COR-L47 (cell line): ENCODE results near the gene GARIN1A.
"Not testable (repeated sequence)": the region's sequence is repeated elsewhere in the genome, so short reads cannot be mapped to it uniquely, and the experiment has no call there.

Source experiments
- DNase-seq: peaks from one replicate; lab custom pipeline; 2025; lab: John Stamatoyannopoulos, UW

The GARIN1A gene

DNA sequence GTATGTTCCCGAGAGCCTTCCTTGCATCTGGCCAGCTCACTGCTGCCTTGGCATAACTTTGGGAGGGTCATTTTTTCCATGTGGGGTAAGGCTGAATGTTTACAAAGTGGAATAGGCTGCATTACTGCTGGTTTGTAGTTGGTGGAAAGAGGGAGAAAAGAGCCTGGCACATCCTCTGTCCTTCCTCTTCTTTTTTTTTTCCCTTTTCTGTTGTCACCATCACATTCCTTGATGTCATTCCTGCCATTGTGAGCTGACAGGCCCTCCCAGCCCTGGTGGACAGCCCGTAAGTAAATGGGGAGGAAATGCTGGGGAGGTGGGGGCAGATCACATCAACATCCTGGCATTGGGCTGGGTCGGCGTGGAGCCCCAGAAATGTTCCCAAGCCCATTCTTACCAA lies at the start of gene GARIN1A:
GARIN1A (plus strand) TSS at position 301 of the 400 bp plus-strand sequence. CDS start 106 bp downstream, outside the sequence.
- DNase-seq = no peak

DNA sequence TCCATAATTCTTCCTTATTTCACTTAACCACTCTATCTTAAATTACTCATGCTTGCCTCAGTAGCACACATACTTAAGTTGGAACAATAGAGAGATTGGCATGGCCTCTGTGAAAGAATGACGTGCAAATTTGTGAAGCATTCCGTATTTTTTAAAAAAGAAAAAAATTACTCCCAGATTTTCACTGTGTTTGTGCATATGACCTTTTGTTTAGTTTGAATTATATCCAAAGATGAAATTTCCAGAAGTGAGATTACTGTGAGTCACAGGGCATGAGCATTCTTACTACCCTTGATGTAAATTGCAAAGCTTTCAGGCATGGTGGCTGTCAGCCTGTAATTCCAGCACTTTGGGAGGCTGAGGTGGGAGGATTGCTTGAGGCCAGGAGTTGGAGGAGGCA lies 45.0 kb upstream of the GARIN1A start:
- DNase-seq = not testable (repeated sequence)

DNA sequence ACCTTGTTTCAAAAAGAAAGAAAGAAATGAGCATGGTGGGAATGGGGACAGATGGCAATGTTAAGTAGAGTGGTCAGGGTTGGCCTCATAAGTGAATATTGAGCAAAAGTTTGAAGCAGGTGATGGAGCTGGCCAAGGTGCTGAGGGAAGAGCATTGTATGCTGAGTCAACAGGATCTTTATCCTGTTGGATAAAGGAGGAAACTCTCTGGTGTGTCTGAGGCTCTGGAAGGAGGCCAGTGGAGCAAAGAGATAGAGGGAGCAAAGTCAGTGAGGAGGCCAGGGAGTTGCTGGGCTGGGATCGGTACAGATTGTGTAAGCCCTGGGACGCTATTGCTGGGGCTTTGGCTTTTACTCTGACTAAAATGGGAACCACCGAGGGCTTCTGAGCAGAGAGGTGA lies 38.2 kb upstream of the GARIN1A start:
- DNase-seq = not testable (repeated sequence)

DNA sequence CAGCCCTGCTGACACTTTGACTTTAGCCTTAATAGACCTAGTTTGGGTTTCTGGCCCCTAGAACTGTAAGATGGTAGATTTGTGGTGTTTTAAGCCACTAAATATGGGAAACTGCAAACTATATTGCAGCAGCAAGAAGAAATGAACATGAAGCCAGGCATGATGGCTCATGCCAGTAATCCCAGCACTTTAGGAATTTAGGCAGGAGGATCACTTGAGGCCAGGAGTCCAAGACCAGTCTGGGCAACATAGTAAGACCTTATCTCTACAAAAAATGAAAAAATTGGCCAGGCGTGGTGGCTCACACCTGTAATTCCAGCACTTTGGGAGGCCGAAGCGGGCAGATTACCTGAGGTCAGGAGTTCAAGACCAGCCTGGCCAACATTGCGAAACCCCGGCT lies 26.9 kb upstream of the GARIN1A start:
- not testable (repeated sequence) for DNase-seq

DNA sequence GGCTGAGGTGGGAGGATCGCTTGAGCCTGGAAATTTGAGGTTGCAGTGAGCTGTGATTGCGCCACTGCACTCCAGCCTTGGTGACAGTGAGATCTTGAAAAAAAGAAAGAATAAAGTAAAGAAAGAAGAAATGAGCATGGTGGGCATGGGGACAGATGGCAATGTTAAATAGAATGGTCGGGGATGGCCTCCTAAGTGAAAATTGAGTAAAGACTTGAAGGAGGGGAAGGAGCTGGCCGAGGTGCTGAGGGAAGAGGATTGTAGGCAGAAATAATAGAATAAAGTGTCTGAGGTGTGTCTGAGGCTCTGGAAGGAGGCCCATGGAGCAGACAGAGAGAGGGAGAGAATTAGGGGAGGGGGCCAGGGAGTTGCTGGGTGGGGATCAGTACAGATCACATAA lies 26.2 kb upstream of the GARIN1A start:
- DNase-seq = not testable (repeated sequence)

DNA sequence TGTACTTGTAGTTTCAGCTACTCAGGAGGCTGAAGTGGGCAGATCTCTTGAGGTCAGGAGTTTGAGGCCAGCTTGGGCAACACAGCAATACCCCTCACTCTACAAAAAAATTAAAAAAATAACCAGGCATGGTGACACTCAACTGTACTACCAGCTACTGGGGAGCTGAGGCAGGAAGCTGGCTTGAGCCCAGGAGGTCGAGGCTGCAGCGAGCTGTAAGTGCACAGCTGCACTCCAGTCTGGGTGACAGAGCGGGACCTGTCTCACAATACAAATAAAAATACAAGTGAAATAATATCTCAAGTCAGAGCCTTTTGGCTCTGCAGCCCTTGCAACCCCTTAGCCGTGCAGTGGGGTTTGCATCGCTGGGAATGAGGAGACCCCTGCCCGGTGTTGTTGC lies 25.2 kb upstream of the GARIN1A start:
- DNase-seq = not testable (repeated sequence)

DNA sequence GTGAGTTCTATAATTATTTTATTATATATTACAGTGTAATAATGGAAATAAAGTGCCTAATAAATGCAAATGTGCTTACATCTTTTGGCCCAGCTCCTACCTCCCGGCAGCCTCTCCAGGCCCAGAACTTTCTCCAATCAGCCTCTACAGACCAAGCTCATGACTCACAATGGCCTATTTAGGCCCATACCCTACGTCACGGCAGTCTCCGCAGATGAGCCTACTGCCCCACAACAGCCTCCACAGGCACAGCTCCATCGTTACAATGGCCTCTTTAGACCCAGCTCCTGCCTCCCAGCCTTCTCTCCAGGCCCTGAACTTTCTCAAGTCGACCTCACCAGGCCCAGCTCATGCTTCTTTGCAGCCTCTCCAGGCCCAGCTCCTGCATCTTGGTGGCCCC lies 21.0 kb upstream of the GARIN1A start:
- DNase-seq = not testable (repeated sequence)

DNA sequence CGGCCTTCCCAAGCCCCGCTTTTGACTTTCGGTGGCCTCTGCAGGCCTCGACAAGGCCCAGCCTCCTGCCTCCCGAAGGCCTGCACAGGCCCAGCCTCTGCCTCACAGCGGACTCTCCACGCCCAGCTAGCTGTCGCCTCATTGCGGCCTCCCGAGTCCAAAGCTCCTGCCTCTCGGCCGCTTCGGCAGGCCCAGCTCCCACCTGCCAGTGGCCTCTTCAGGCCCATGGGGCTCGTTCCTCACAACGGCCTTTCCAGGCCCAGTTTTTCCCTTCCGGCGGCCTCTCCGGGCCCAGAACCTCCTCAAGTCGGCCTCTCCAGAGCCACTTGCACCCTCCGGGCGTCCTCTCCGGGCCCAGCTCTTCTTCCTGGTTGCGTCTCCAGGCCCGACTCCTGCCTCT lies 19.5 kb upstream of the GARIN1A start:
- not testable (repeated sequence) for DNase-seq

DNA sequence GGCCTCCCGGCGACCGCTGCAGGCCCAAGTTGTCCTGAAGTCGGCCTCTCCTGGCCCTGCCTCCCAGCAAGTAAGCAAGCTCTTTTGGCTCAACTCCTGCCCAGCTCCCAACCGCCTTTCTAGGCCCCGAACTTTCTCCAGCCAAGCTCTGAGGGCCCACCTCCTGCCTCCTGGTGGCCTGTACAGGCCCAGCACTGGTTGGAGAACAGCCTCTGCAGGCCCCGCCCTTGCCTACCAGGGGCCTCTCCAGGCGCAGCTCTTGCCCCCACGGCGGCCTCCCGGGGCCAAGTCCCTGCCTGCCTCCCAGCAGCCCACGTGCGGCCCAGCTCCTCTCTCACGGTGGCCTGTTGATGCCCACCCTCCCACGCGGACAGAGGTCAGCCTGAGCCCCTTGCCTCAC lies 18.9 kb upstream of the GARIN1A start:
- not testable (repeated sequence) for DNase-seq

DNA sequence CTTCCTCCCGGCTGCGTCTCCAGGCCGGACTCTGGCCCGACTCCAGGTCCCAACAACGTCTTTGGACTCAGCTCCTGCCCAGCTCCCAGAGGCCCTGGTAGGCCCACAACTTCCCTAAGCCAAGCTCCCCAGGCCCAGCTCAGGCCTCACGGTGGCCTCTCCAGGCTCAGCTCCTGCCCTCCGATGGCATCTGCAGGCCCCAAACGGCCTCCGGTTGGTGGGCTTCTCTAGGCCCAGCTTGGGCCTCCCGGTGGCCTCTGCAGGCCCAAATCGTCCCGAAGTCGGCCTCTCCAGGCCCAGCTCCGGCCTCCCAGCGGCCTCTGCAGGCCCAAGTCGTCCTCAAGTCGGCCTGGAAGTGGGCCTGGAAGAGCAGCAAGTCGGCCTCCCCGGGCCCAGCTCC lies 18.0 kb upstream of the GARIN1A start:
- DNase-seq = not testable (repeated sequence)

DNA sequence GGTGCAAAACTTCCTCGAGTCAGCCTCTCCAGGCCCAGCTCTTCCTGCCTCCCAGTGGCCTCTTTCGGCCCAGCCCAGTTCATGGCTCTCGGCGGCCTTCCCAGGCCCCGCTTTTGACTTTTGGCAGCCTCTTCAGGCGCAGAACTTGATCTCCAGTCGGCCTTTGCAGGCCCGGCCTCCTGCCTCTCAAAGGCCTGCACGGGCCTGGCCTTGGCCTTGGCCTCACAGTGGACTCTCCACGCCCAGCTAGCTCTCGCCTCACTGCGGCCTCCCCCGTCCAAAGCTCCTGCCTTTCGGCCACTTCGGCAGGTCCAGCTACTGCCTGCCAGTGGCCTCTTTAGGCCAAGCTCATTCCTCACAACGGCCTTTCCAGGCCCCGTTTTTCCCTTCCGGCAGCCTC lies 17.6 kb upstream of the GARIN1A start:
- DNase-seq = not testable (repeated sequence)

DNA sequence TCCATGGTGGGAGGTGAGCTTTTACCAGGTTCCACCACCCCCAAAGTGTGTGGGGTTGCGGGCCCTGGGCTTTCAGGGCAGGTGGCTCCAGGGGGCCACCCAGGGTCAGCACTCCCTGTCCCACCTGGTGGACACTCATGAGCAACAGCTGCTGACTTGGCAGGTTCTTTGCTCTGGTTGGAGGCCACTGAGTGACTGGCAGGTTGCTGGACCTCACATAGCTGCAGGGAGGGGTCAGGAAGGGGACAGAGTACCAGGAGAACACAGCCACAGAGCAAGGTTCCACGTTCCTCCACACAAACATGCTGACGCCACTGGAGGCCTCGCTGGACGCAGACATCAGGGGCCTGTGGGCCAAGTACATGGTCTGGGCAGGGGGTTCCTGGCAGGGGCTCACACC lies 13.7 kb upstream of the GARIN1A start:
- not testable (repeated sequence) for DNase-seq

DNA sequence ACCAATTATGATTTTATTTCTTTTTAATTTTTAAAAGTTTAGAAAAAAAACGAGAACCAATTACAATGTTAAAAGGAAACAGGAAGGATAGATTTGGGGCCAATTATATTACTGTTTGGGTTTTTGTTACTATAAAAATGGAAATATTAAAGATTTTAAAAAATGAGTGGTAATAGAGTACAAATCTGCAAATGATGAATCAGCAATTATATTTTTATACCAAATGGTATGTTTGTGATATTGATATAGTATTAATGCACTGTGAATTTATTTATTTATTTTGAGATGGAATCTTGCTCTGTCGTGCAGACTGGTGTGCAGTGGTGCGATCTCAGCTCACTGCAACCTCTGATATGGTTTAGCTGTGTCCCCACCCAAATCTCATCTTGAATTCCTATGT lies 11.5 kb upstream of the GARIN1A start:
- no peak for DNase-seq

DNA sequence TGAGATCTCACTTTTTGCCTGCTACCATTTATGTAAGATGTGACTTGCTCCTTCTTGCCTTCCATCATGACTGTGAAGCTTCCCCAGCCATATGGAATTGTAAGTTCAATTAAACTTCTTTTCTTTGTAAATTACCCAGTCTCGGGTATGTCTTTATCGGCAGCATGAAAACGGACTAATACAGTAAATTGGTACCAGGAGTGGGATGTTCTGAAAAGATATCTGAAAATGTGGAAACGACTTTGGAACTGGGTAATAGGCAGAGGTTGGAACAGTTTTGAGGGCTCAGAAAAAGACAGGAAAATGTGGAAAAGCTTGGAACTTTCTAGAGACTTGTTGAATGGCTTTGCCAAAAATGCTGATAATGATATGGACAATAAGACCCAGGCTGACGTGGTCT lies 10.6 kb upstream of the GARIN1A start:
- no peak for DNase-seq

DNA sequence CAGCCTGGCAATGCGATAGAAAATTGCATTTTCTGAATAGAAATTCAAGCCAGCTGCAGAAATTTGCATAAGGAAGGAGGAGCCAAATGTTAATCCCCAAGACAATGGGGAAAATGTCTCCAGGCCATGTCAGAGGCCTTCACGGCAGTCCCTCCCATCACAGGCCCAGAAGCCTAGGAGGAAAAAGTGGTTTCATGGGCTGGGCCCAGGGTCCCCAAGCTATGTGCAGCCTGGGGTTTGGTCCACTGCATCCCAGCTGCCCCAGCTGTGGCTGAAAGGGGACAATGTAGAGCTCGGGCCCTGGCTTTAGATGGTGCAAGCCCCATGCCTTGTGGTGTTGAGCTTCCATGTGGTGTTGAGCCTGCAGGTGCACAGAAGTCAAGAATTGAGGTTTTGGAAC lies 10.0 kb upstream of the GARIN1A start:
- no peak for DNase-seq

DNA sequence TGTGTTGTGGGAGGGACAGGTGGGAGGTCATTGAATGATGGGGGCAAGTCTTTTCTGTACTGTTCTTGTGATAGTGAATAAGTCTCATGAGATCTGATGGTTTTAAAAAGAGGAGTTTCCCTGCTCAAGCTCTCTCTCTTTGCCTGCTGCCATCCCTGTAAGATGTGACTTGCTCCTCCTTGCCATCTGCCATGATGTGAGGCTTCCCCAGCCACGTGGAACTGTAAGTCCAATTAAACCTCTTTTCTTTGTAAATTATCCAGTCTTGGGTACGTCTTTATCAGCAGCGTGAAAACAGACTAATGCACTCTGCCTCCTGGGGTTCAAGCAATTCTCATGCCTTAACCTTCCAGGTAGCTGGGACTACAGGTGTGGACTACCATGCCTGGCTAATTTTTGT lies 8.9 kb upstream of the GARIN1A start:
- not testable (repeated sequence) for DNase-seq

DNA sequence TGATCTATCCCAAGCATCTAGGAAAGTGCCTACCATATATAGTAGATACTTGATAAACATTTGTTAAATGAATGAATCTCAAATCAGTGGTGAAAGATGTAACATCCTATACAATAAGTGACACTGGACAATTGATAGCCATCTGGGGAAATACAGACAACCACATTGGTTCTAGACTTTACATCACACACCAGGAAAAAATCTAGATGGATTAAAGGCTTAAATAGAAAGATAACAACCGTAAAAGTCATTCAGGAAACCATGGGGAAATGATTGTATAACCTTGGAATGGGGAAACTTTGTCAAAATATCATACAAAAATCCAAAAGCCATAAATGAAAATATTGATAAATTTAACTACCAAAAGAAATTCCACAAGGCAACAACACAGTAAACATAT lies 7.0 kb upstream of the GARIN1A start:
- no peak for DNase-seq

DNA sequence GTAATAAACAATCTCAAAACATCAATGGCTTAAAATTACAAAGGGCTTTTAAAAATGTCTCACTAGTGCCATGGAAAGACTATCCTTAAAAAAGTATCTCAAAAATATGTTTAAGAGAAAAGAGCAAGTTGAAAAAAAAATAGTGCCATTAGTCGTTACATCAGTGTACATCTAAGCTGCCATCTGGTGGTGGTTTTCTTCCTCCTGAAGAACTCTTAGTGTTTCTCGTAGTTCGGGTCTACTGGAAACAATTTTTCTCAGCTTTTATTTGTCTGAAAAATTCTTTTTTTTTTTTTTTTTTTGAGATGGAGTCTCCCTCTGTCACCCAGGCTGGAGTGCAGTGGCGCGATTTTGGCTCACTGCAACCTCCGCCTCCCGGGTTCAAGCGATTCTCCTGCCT lies 5.9 kb upstream of the GARIN1A start:
- no peak for DNase-seq

DNA sequence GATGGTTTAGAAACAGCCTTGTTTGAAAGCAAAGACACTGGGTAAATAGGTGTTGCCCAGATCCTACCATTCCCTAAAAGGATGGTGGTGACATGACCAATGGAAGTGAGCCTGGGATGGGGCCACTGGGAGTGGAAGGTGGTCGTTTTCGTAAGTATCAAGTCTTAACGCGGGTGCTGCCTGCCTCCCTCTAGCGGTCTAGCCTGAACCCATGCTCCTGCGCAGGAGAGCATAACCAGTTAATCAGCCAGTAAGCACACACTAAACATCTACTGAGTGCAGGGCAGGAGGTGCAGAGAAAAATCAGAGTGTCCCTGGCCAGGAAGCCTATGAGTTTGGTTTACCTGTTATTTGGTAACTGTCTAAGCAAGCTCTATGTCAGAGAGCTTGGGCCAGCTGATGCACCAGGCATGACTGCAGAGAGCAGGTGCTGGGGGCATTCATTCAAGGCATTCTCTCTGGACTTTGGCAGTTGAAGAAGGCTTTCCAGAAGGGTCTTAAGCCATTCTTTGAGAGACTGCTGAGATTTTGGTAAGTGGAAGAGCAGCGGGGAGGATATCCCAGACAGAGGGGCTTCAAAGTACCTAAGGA lies 930 bp downstream of the GARIN1A start:
- no peak for DNase-seq

DNA sequence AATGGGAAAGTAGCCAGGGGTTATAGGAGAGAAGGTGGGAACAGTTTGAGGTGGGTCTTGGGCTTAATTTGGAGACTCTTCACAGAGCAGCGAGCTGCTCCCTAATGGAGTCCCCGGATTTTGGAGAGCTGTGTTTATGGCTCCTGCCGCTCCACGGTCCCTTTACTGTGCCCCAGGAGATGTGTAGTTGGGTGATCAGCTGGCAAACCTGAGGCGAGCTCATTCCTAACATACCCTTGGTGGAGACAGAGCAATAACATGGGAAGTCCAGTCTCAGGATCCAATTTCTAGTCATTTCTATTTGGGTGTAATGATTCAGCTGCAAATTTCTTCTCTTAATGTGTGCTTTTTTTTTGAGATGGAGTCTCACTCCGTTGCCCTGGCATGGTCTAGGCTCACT lies 1.5 kb downstream of the GARIN1A start:
- DNase-seq = no peak

DNA sequence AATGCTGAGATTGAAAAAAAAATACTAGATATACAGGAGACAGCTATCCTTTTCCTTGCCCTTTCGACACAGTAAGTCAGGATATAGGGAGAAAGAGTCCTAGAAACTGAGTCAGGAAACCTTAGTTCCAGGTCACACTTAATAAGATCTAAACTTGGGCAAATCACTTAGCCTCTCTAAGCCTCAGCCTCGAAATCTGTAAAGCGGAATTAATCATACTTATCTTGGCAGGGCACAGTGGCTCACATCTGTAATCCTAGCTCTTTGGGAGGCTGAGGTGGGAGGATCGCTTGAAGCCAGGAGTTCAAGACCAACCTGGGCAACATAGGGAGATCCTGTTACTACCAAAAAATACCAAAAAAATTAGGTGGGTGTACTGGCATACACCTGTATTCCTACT lies 4.6 kb downstream of the GARIN1A start:
- DNase-seq = no peak

DNA sequence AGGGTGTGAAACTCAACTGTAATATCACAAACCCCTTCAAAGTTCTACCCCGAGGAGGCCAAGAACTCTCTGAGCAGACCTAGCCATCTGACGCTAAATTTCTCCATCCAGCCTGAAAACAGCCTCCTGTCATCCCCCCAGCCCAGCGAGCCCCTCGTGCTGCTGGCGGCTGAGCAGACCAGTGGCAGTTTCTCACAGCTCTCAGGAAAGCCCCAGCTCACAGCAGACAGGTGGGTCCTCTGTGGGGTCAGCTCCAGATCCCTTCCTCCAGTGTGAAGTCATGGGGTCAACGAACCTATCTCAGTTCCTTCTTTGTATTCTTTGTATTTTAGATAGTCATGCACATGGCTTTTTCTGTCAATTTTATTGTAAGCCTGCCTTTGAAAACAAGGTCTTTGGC lies 7.8 kb downstream of the GARIN1A start:
- DNase-seq = no peak

DNA sequence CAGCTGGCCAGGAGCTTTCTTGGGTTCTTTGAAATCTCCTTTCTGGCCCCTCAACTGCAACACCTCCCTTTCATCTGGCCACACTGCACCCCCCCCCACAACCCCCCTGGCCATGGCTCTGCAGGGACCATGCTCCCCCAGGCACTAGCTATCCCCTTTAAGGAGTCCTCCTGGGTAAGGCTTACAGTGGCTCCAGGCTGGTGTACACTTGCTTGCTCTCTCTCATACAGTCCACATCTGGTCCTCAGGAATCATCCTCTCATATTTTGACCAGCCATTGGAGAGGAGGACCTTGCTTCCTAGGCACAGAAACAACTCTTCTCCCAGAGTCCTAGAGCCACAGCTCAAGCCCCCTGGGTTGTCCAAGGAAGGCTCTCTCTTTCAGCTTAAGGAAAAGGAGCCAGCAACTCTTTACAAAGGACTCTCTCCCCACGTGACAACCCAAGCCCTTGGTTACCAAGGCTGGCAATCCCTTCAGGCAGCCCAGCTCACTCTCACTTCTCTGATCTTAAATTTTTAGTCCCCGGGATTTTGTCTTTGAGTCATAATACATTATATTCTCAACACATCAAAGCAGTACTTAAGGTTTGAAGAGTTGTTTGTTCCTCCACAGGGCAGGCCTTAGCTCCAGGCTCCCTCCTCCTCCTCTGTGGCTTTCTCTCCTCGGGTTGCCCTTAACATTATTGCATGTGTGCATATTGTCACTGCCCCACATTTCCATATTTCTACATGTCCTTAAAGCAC lies 9.9 kb downstream of the GARIN1A start:
- no peak for DNase-seq

DNA sequence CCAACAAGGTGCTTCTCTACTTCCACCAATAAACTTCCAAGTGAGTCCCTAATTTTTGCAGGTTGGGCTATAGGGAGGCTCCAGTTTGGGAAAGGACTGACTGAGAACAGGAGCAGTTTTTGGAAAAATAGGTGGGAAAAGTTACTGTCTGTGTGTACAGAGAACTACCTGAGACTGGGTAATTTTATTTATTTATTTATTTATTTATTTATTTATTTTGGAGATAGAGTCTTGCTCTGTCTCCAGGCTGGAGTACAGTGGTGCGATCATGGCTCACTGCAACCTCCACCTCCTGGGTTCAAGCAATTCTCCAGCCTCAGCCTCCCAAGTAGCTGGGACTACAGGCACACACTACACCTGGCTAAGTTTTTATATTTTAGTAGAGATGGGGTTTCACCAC lies 11.2 kb downstream of the GARIN1A start:
- not testable (repeated sequence) for DNase-seq
